Choroid plexus epithelial cell (primary cell): ENCODE data around the gene SDF2L1.

ENCODE experiments used
- DNase-seq: peaks from one replicate; pipeline ENCODE4 v3.0.0-alpha.2; 2010; ENCODE audit warnings: low read depth
- H3K4me3 ChIP-seq: 2 replicates; pipeline ENCODE4 v1.5.1; 2011; ENCODE audit warnings: low read depth, mild to moderate bottlenecking, control low read depth, low read length, moderate library complexity
- CTCF ChIP-seq: conservative IDR thresholded peaks from 2 replicates; pipeline ENCODE4 v1.5.1; 2011; ENCODE audit warnings: low read depth, mild to moderate bottlenecking, control low read depth, inconsistent platforms, low read length, moderate library complexity

Gene SDF2L1

DNA sequence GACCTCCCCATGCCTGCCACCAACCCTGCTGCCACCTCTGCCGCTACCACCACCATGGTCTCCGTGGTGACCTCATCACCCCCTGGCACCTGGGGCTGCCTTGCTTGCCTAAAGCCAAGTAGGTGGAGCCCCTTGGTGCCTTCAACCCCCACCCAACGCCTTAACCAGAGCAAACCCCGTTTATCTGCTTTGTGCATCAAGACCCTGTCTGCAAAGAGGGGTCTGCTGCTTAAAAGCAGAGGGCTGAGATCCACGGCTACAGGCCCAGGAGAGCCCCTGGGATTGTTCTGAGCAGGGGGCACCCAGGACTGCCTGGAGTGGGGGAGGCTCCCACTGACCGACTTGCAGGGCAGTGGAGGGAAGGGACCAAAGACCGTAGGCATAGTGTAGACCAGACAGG lies 18.8 kb downstream of the SDF2L1 start:
- DNase-seq, result no peak
- H3K4me3 ChIP-seq, result no peak overlapping the region
- TF ChIP-seq CTCF, result no peak

- DNase-seq, result no peak
- no peak overlapping the region for H3K4me3 ChIP-seq
- TF ChIP-seq CTCF, result no peak
These were observed 19.9 kb downstream of the SDF2L1 start for GRCh38 chr22:21661991-21662390.

- no peak overlapping the region for H3K4me3 ChIP-seq
- TF ChIP-seq CTCF, result no peak
- no peak for DNase-seq
These were observed 21.6 kb downstream of the SDF2L1 start for GRCh38 chr22:21663738-21664137.

DNA sequence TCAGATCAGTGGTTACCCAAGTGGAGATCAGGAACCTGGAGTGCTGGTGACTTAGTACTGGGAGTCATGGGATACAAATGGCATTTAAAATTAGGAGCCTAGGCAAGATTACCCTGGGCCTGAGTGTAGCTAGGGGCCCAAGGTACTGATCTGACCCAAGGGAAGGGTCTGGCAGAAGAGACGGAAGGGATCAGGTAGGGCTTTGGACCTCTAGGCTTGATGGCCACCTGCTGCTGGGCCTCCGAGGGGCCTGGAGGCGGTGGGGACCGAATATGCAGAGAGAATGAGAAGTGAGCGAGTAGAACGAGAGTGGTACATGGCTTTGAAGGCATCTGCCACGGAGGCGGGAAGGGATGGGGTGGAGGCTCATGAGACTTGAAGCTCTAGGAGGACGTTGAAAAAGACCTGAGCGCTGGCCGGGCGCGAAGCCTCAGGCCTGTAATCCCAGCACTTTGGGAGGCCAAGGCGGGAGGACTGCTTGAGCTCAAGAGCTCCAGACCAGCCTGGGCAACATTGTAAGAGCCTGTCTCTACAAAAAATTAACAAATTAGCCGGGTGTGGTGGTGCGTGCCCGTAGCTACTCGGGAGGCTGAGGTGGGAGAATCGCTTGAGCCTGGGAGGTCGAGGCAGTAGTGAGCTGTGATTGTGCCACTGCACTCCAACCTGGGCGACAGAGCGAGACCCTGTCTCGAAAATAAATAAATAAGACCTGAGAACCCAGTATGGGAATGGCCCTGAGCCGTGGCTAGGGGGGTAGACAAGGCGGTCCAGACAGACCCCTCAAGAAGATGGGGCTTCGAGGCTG lies 23.1 kb downstream of the SDF2L1 start:
- TF ChIP-seq CTCF, result no peak
- DNase-seq, result no peak
- H3K4me3 ChIP-seq, result peak overlapping the region; percentile 94

GRCh38 chr22:21666786-21667185 lies 24.7 kb downstream of the SDF2L1 start:
- peak overlapping the region; percentile 94 for H3K4me3 ChIP-seq
- no peak for DNase-seq
- TF ChIP-seq CTCF, result no peak

- no peak for TF ChIP-seq CTCF
- no peak for DNase-seq
- H3K4me3 ChIP-seq, result no peak overlapping the region
These were observed 26.9 kb downstream of the SDF2L1 start for GRCh38 chr22:21669026-21669425.

GRCh38 chr22:21672107-21672629 lies 30.1 kb downstream of the SDF2L1 start:
- DNase-seq, result no peak
- no peak overlapping the region for H3K4me3 ChIP-seq
- no peak for TF ChIP-seq CTCF
